Ascending aorta (tissue), 2 donors: ENCODE results near the gene DIP2A. TPM values are rescaled to one million over a fixed set of nuclear protein-coding genes. Genes with fewer than 3 reads are reported as not detected.
"Not testable (repeated sequence)": the region's sequence is repeated elsewhere in the genome, so short reads cannot be mapped to it uniquely, and the experiment has no call there.

ENCODE experiments used
- DNase-seq, 2 donors: peaks; one replicate each; pipeline ENCODE4 v3.0.0-alpha.2; 2019; ENCODE audit warnings: low spot score in 2 of 2
- H3K27ac ChIP-seq, 2 donors: fragments of 200-600 bp; sonication (generic); one replicate each; pipeline ENCODE4 v1.5.1; 2016 to 2017; ENCODE audit warnings: mild to moderate bottlenecking in 1 of 2
- H3K27me3 ChIP-seq: fragments of 200-600 bp; sonication (generic); one replicate; pipeline ENCODE4 v1.5.1; 2017
- H3K36me3 ChIP-seq, 2 donors: fragments of 200-600 bp; sonication (generic); one replicate each; pipeline ENCODE4 v1.5.1; 2016
- H3K4me1 ChIP-seq, 2 donors: fragments of 200-600 bp; sonication (generic); one replicate each; pipeline ENCODE4 v1.5.1; 2016 to 2017; ENCODE audit warnings: mild to moderate bottlenecking in 1 of 2
- H3K4me3 ChIP-seq, 2 donors: fragments of 200-600 bp; sonication (generic); one replicate each; pipeline ENCODE4 v1.5.1; 2016 to 2017; ENCODE audit warnings: mild to moderate bottlenecking in 1 of 2
- H3K9me3 ChIP-seq, 2 donors: fragments of 200-600 bp; sonication (generic); one replicate each; pipeline ENCODE4 v1.5.1; 2016
- CTCF ChIP-seq, 3 experiments: fragments of 200-600 bp in 2 of 3; fragments of 450-650 bp in 1 of 3; sonication (generic) in 2 of 3; IDR thresholded peaks; one replicate each; pipeline ENCODE4 v1.5.1; 2016 to 2019; ENCODE audit warnings: antibody characterized with exemption in 3 of 3, mild to moderate bottlenecking in 1 of 3, moderate library complexity in 1 of 3
- intact Hi-C: fragments of 100-400 bp; cut with DNase I; formaldehyde crosslinking; loops from one replicate; pipeline ENCODE4 v1.15.1; 2023
- total RNA-seq: library from RNA; depleted of rRNA; stranded (reverse); fragments of >200 nt; gene quantifications from one replicate; pipeline ENCODE4 v1.1.0, GENCODE V29; 2016

Gene DIP2A
- total RNA-seq, 1 donor from 2014 or later = 72.8 TPM

- Histone ChIP-seq H3K27me3 (no peaks in the 10 kb centered on the region), H3K4me3 (no peak overlapping the region), H3K4me1 (no peaks in the 10 kb centered on the region), H3K27ac (no peak overlapping the region), H3K9me3 (no peaks in the 10 kb centered on the region), H3K36me3 (peaks cover 33 to 45% of the 10 kb centered on the region in 2 donors)
- intact Hi-C loops = no loop called here
- DNase-seq = no peak
- no peak for TF ChIP-seq CTCF (IDR thresholded peaks at IDR 0.05)
These were observed 51.2 kb downstream of the DIP2A start for GRCh38 chr21:46509741-46510502.

GRCh38 chr21:46515109-46515508 is 56.4 kb downstream of the DIP2A start:
- Histone ChIP-seq H3K4me1 (no peaks in the 10 kb centered on the region), H3K27me3 (no peaks in the 10 kb centered on the region), H3K9me3 (peaks cover 0 to 5% of the 10 kb centered on the region in 2 donors), H3K4me3 (no peak overlapping the region), H3K36me3 (peaks cover 27 to 39% of the 10 kb centered on the region in 2 donors), H3K27ac (no peak overlapping the region)
- no peak for TF ChIP-seq CTCF (IDR thresholded peaks at IDR 0.05)
- DNase-seq = no peak
- intact Hi-C loops = no loop called here

- Histone ChIP-seq H3K27ac (no peak overlapping the region), H3K4me1 (no peaks in the 10 kb centered on the region), H3K4me3 (no peak overlapping the region), H3K36me3 (peaks cover 18 to 30% of the 10 kb centered on the region in 2 donors), H3K27me3 (no peaks in the 10 kb centered on the region), H3K9me3 (peaks cover 0 to 5% of the 10 kb centered on the region in 2 donors)
- intact Hi-C loops = no loop called here
- TF ChIP-seq CTCF (IDR thresholded peaks at IDR 0.05) = no peak
- DNase-seq = no peak
These were observed 57.4 kb downstream of the DIP2A start for GRCh38 chr21:46516068-46516467.

- intact Hi-C loops = no loop called here
- no peak overlapping the region for H3K27ac ChIP-seq
- no peaks in the 10 kb centered on the region for H3K4me1 ChIP-seq
- H3K27me3 ChIP-seq = no peaks in the 10 kb centered on the region
- H3K9me3 ChIP-seq = peaks cover 0 to 5% of the 10 kb centered on the region in 2 donors
- no peak overlapping the region for H3K4me3 ChIP-seq
- no peak for DNase-seq
- H3K36me3 ChIP-seq = peaks cover 5 to 17% of the 10 kb centered on the region in 2 donors
- TF ChIP-seq CTCF (IDR thresholded peaks at IDR 0.05) = no peak
These were observed 58.7 kb downstream of the DIP2A start for GRCh38 chr21:46517361-46517760.

GRCh38 chr21:46518983-46519583 is 60.4 kb downstream of the DIP2A start:
- H3K9me3 ChIP-seq = peaks cover 0 to 5% of the 10 kb centered on the region in 2 donors
- no peak for TF ChIP-seq CTCF (IDR thresholded peaks at IDR 0.05)
- no peak overlapping the region for H3K27ac ChIP-seq
- intact Hi-C loops = no loop called here
- no peaks in the 10 kb centered on the region for H3K27me3 ChIP-seq
- no peak for DNase-seq
- H3K4me1 ChIP-seq = no peaks in the 10 kb centered on the region
- H3K4me3 ChIP-seq = no peak overlapping the region
- H3K36me3 ChIP-seq = peaks cover 0 to 7% of the 10 kb centered on the region in 2 donors

- H3K36me3 ChIP-seq = peaks cover 12 to 18% of the 10 kb centered on the region in 2 donors
- H3K4me1 ChIP-seq, H3K27ac ChIP-seq, H3K9me3 ChIP-seq, intact Hi-C loops, H3K27me3 ChIP-seq, H3K4me3 ChIP-seq, DNase-seq: not testable (repeated sequence)
These were observed 68.7 kb downstream of the DIP2A start for GRCh38 chr21:46527393-46527792.
